ENCODE results near the gene SYT8. TPM values are rescaled to one million over a fixed set of nuclear protein-coding genes. Genes with fewer than 3 reads are reported as not detected.

SYT8 gene
- total RNA-seq, 4 donors from 2014 or later = not detected

DNA sequence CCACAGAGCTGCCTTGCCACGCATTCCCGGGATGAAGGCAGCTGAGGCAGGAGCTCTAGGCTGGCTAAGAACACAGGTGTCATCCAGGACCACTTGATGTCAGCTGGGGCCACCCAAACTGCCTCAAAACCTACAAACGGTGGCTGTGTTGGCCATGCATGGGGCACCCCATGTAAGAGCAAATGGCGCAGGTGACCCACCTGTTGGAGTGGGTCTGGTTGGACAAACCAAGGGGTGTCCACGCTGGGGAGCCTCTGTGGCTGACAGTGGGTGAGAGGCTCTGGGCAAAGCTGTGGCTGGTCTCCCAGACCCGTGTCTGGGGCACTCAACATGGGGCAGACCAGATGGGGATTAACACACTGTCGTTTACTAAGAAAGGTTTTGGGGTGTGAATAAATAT lies 19.0 kb upstream of the SYT8 start:
- H3K9me3 ChIP-seq = peaks cover 0 to 30% (median 16%) of the 10 kb centered on the region in 4 donors
- 79% methylated on average over 7 of the region's 7 CpGs for WGBS
- no peaks in the 10 kb centered on the region for H3K4me1 ChIP-seq
- no peak for DNase-seq (ENCODE audit: extremely low spot score)
- intact Hi-C loops (cut with DNase I) = no loop called here
- no peak overlapping the region for H3K4me3 ChIP-seq
- no peak overlapping the region for H3K27ac ChIP-seq (replicated peaks in 1 of 4)
- TF ChIP-seq POLR2AphosphoS5 (IDR thresholded peaks at IDR 0.05) (no peak), EP300 (IDR thresholded peaks at IDR 0.05) (no peak), POLR2A (IDR thresholded peaks at IDR 0.05; ENCODE audit: low read depth) (no peak)
- TF ChIP-seq, protein P1, sequence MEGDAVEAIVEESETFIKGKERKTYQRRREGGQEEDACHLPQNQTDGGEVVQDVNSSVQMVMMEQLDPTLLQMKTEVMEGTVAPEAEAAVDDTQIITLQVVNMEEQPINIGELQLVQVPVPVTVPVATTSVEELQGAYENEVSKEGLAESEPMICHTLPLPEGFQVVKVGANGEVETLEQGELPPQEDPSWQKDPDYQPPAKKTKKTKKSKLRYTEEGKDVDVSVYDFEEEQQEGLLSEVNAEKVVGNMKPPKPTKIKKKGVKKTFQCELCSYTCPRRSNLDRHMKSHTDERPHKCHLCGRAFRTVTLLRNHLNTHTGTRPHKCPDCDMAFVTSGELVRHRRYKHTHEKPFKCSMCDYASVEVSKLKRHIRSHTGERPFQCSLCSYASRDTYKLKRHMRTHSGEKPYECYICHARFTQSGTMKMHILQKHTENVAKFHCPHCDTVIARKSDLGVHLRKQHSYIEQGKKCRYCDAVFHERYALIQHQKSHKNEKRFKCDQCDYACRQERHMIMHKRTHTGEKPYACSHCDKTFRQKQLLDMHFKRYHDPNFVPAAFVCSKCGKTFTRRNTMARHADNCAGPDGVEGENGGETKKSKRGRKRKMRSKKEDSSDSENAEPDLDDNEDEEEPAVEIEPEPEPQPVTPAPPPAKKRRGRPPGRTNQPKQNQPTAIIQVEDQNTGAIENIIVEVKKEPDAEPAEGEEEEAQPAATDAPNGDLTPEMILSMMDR (IDR thresholded peaks at IDR 0.05) = no peak
- no peaks in the 10 kb centered on the region for H3K36me3 ChIP-seq
- peaks cover 0 to 50% (median 0%) of the 10 kb centered on the region in 4 donors for H3K27me3 ChIP-seq

DNA sequence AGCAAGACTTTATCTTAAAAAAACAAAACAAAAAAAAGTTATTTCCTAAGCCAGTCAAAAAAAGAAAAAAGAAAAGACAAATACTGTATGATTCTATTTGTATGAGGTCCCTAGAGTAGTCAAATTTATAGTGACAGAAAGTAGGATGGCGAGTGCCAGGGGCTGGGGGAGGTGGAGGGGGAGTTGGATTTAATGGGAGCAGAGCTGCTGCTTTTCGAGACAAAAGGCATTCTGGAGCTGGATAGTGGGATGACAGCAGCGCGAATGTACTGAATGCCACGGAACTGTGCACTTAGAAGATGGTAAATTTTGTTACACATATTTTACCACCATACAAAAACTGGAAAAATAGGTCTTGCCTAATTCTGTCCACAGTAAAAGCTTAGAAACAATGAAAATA lies 17.8 kb upstream of the SYT8 start:
- peaks cover 0 to 45% (median 0%) of the 10 kb centered on the region in 4 donors for H3K27me3 ChIP-seq
- 80% methylated on average over 5 of the region's 5 CpGs for WGBS
- intact Hi-C loops (cut with DNase I) = no loop called here

DNA sequence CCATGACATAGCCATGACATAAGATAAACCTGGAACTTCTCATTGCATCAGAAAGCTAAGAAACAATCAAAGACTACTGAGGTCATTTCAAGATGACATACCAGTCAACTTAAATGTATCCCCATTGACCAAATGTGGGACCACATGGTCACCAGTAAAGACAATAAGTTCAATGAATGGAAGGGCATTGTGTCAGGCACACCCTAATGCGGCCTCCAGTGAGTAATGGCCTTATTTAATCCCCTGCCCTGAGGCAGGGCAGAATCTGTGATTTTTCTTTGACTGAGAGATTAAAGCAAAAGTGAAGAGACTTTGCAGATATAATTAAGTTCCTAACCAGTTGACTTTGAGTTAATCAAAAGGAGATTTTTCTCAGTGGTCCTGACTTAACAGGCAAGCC lies 17.3 kb upstream of the SYT8 start:
- H3K27ac ChIP-seq (replicated peaks in 1 of 4) = no peak overlapping the region
- intact Hi-C loops (cut with DNase I) = no loop called here
- DNase-seq (ENCODE audit: extremely low spot score) = no peak
- H3K4me1 ChIP-seq = no peaks in the 10 kb centered on the region
- peaks cover 0 to 26% (median 14%) of the 10 kb centered on the region in 4 donors for H3K9me3 ChIP-seq
- peaks cover 0 to 40% (median 0%) of the 10 kb centered on the region in 4 donors for H3K27me3 ChIP-seq
- TF ChIP-seq EP300 (IDR thresholded peaks at IDR 0.05) (no peak), POLR2AphosphoS5 (IDR thresholded peaks at IDR 0.05) (no peak), POLR2A (IDR thresholded peaks at IDR 0.05; ENCODE audit: low read depth) (no peak)
- TF ChIP-seq, protein P1 (IDR thresholded peaks at IDR 0.05) = no peak
- 60% methylated on average over 1 of the region's 1 CpG for WGBS
- no peaks in the 10 kb centered on the region for H3K36me3 ChIP-seq
- H3K4me3 ChIP-seq = no peak overlapping the region

More for the DNA sequence above, 17.8 kb upstream of the SYT8 start:
- H3K9me3 ChIP-seq = peaks cover 0 to 30% (median 16%) of the 10 kb centered on the region in 4 donors
- H3K4me3 ChIP-seq = no peak overlapping the region
- TF ChIP-seq POLR2A (IDR thresholded peaks at IDR 0.05; ENCODE audit: low read depth) = no peak
- no peak for TF ChIP-seq EP300 (IDR thresholded peaks at IDR 0.05)
- no peak for TF ChIP-seq POLR2AphosphoS5 (IDR thresholded peaks at IDR 0.05)
- TF ChIP-seq, protein P1 (IDR thresholded peaks at IDR 0.05) = no peak
- H3K36me3 ChIP-seq = no peaks in the 10 kb centered on the region
- H3K27ac ChIP-seq (replicated peaks in 1 of 4) = no peak overlapping the region
- DNase-seq (ENCODE audit: extremely low spot score) = no peak
- no peaks in the 10 kb centered on the region for H3K4me1 ChIP-seq

DNA sequence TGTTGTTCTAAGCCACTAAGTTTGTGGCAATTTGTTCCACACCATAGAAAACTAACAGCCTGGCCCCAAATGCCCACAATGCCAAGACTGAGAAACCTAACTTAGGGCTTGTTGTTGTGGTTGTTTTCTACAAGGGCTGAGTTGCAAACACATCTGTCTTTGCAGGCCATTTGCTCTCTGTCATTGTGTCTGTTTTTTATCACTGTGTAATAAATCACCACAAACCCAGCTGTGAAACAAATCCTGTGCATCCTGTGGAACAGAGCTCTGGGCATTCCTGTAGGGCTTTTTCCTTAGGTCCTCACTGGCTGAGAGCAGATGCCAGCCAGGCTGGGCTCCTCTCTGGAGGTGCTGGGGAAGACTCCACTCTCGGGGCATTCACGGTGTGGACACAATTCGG lies 15.7 kb upstream of the SYT8 start:
- H3K36me3 ChIP-seq = no peaks in the 10 kb centered on the region
- no peak overlapping the region for H3K4me3 ChIP-seq
- no peaks in the 10 kb centered on the region for H3K4me1 ChIP-seq
- intact Hi-C loops (cut with DNase I) = no loop called here
- H3K27me3 ChIP-seq = peaks cover 0 to 29% (median 0%) of the 10 kb centered on the region in 4 donors
- H3K9me3 ChIP-seq = peaks cover 0 to 26% (median 14%) of the 10 kb centered on the region in 4 donors
- H3K27ac ChIP-seq (replicated peaks in 1 of 4) = no peak overlapping the region
- TF ChIP-seq POLR2A (IDR thresholded peaks at IDR 0.05; ENCODE audit: low read depth) = no peak
- TF ChIP-seq, protein P1 (IDR thresholded peaks at IDR 0.05) = no peak
- no CpG with 5 or more reads among the region's 3 CpGs for WGBS
- no peak for DNase-seq (ENCODE audit: extremely low spot score)
